Breast epithelium (tissue), 3 donors: ENCODE results near the gene MTRR.

ENCODE experiments used
- CTCF ChIP-seq, 3 donors: fragments of 450-650 bp; IDR thresholded peaks; one replicate each; pipeline ENCODE4 v1.5.1; 2016 to 2017; ENCODE audit warnings: antibody characterized with exemption in 3 of 3, mild to moderate bottlenecking in 3 of 3, moderate library complexity in 3 of 3
- POLR2A ChIP-seq: fragments of 450-650 bp; IDR thresholded peaks from one replicate; pipeline ENCODE4 v1.6.1; 2016; ENCODE audit warnings: antibody characterized with exemption, mild to moderate bottlenecking, moderate library complexity
- POLR2AphosphoS5 ChIP-seq, 3 donors: sonication (generic); formaldehyde crosslinking; IDR thresholded peaks; one replicate each; pipeline ENCODE4 v1.6.1; 2017; ENCODE audit warnings: antibody characterized with exemption in 3 of 3

DNA sequence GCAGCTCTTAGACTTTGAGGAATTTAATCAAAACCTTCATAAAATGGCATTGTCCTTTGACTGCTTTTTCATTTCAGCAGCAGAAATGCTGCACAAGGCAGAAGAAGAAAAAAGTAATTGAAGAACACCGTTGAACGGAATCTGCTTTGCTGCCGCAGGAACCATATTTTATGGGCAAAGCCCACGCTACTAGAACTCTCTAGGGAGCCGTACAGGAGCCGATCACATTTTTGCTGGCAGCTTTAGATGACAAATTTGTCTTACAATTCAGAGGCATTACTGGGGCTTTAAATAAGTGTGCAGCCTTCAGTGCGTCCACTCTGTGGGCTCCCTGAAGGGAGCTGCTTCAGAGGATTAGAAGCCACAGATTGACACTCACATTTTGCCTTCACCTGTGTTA lies 23.4 kb upstream of the MTRR start:
- no peak for TF ChIP-seq POLR2AphosphoS5 (IDR thresholded peaks at IDR 0.05)
- no peak for TF ChIP-seq CTCF (IDR thresholded peaks at IDR 0.05)
- TF ChIP-seq POLR2A: no peak
